T-helper 9 cell (primary cell): ENCODE results near the gene MYLK4.

Source experiments
- DNase-seq: peaks from one replicate; pipeline ENCODE4 v3.0.0-alpha.2; 2020

Gene MYLK4

DNA sequence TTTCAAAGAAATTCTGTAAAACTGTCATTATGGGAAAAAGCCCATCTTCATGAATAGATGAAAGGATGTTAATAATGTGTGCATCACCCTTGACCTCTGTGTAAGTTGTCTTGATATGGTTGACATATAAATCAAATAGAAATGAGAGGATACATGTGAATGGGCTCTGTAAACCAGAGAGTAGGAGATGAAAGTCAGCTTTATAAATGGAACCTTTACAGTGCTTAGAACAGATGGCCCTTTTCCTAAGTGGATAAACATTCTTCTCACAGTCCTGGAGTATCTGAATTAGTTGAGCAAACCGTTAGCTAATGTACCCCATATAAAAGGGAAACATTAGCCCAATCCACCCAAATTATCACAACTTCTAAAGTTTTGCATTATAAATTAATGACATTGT lies 57.5 kb downstream of the MYLK4 start:
- DNase-seq: no peak

DNA sequence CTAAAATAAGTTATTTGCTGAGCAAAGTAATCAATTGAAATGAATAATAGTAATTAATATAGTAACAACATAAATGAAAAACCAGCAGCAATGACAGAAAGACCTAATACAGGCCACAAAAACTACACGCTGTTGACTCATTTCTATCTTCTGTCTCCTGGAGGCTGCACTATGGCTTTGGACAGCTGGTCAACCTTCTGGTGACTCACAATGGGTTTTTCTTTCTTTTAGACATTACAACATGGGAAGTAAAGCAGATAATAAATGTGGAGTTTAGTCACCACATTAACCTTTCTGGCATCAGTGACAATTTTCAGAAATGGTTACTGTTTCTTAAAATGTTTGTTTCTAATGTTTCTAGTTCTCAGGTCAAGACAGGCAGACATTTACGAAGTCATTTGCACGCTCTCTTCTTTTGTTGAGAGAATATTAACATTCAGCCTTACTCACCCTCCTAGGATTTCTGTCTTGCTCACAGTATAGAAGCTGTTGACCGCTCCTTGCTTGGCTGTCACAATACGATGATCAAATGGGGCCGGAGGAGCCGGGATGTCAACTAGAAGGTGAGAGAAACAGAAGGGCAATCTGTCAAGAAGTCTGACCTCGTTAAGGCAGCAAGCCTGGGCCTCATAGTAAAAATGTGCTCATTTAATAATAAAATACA lies 62.2 kb downstream of the MYLK4 start:
- DNase-seq: no peak

DNA sequence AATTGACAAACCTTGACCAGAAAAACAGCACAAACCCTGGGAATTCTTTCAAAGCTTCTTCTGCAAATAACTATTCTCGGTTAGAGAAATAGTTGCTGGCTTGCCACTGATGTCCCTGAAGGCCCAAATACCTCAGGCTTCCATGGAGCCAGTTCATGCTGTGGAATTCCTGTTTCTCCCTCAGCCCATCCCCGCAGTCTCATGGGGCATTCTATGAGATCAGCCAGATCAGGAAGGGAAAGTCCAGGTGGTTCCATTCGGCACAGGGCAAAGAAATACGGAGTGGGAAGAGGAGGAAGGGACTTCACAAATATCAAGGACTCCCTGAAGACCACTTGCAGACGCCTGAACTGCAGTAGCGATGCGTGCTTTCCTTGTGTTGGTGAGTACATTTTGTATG lies 63.3 kb downstream of the MYLK4 start:
- DNase-seq: no peak

DNA sequence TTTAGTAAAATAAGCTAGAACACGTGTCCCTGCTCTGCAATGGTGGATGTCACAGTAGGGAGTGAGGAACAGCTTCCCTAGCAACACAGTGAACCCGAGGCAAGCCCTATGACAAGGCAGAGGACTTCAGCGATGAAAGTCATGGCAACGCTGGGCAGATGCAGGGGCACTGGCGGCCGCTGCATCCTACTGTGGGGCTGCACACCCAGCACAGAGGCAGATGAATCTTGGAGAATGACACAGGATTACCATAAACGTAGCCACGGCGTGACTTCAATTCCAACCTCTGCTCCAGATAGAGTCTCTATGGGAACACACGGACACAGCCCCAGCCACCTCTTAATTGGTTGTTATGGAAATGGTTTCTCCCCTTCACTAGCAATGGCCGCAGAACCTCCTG lies 64.2 kb downstream of the MYLK4 start:
- DNase-seq: no peak

DNA sequence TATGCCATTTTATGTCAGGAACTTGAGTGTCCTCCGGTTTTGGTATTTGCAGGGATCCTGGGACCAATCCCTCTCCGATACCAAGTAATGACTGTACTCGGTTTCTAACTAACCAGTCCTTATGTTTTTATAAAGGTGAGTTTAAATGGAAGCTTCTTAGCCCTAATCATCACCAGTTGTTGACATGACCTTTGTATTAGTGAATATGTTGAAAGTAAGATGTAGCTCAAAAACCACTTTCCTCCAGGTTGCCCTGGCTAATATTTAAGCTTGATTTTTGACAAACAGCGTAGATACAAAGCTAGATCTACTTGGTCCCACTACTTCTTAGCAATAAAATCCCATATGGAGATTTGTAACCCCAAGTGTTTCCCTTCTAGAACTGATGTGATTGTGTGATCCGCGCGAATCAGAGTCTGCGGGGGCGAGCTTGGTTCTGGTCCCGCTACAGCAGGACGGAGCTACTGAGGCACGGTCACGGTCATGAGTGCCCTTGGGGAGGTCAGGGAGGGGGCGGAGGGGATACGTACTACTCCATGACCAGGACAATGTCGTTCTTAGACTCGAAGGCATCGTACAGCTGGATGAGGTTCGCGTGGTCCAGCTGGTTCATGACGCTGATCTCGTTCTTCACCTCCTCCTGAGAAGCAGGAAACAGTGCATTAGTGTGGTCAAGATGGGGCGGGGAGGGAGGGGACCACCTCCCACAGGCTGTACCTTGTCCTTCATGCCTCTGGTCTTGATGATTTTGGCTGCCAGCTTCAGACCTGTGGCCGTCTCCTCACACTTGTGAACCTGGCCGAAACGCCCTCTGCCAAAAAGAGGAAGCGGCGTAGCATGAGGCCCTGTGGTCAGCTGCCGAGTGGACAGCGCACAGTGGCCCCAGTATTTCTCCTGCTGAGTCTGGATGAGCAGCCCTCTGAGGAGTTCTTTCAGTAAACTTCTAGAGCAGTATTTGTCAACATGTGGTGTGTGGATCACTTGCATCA lies 65.7 kb downstream of the MYLK4 start:
- no peak for DNase-seq

DNA sequence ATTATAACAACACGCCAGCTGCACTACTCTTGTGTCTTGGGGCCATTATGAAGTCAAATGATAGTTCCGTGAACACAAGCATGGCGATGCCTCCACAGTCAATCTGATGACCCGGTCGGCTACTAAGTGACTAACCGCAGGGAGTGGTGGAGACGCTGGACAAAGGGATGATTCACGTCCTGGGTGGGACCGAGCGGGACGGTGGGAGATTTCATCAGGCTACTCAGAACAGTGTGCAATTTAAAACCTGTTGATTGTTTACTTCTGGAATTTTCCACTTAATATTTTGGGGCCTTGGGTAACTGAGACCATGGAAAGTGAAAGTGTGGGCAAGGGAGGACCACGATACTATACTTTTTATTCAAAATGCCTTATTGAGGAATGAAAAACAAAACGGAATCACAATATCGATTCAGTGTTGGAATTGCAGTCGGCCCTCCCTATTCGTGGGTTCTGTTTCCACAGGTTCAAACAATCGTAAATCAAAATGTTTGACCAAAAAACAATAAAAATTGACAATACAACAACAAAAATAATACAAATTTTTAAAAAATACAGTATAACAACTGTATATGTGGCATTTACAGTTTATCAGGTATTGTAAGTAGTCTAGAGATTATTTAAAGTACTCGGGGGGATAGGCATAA lies 66.5 kb downstream of the MYLK4 start:
- no peak for DNase-seq

DNA sequence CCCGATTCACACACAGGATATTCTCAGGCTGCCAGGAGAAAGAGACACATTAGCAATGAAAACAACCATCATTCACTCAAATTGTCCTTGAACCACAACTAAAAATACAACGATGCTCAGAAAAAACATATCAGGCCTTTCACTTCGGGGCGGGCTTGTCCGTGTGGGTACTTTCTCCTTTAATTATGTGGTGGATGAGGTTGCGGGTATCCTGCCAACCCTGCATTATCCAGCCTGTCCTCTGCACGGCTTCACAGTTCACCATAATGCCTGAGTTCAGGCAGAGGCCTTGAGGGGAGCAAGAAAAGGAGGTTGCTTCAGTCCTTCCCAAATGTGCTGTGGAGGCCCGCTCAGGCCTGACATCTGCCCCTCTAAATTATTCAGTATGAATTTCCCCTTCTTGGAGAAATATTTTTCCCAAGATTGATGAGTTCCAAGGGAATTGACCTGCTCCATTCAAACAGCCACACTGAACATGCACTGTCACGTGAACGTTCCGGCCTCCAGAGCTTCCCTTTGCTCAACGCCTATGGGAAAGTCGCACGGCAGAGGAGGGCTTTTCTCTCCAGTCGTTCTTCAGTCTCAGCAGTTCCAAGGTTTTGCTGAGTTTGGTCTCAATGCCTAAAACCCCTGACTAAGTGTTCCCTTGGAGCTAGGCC lies 70.3 kb downstream of the MYLK4 start:
- DNase-seq: no peak

DNA sequence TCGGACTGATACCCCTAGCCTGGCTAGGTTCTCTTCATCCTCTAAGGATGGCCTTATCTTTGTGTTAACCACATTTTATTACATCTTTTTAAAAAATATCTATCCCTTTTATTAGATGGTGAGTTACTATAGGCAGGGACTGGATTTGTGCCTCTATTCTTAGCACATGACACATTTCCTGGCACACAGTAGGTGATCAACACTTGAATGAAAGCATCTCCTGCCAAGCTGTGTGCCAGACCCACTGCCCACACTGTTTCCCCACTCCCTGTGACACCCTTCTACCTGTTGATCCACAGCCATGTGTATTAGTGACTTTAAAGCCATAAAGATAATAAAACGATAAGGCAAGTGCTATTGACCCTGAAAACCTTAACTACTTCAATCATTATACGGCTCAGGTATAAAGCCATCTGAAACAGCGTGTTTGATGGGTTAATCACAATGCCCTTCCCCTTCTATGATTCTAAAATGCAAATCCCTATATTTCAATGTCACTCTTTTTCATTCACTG lies 73.6 kb downstream of the MYLK4 start:
- DNase-seq: no peak

DNA sequence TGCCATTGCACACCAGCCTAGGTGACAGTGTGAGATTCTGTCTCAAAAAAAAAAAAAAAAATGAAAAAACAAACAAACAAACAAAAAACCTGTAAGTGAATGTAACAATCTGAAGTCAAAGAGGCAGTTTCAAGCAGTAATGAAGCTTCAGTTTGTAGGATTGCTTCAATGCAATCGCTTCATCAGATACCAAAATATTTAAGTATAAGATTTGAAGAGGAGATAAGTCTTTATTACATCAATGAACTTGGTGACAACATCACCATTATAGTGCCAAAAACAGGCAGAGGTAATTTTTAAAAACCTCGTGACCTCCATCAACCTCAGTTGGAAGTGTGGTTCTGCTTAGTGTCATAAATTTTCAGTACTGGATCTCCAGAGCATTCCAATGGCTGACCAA lies 74.7 kb downstream of the MYLK4 start:
- DNase-seq: no peak

DNA sequence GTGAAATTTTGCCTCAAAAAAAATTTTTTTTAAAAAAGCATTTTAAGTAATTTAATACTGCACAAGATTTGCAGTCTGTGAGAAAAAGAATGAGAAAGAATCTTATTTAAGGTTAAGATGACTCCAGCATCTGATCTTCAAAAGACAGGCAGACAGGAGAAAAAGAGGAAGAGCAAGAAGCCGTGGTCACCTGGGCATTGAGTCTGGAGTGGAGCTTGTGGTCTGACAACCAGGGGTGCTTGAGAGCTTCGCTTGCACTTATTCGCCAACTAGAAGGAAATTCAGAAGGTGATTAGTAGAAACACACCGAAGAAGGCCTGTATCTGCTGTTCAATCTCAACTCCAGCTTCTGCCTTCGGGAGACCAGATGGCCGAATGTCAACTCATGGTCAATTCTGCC lies 75.9 kb downstream of the MYLK4 start:
- no peak for DNase-seq

DNA sequence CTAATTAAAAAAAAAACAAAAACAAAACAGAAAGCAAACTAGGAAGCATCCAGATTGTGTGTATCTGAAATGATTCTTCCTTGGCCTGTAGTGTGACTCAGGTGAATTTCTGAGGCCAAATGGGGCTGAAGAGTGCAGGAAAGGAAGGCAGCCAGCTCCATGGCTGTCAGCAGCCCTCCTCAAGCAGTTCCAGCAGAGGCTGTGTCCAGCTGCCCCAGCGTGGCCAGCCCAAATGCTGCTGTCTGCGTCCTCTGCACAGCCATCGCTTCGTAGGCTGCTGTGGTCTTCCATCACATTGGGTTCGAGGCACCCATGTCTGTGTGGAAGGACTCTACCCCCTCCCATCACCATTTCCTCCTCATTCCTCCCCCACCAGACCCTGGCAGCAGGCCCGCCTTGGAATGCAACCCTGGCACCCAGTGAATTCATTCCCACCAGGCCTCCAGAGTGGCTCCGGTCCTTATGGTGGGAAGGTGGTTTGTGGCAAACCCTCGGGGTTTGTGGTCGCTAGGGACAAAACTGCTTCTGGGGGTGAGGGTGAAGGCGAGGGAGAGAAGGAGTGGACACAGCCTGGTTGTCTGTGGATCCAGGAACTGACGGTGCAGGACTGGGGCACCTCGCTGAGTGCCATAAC lies 81.5 kb downstream of the MYLK4 start:
- no peak for DNase-seq

DNA sequence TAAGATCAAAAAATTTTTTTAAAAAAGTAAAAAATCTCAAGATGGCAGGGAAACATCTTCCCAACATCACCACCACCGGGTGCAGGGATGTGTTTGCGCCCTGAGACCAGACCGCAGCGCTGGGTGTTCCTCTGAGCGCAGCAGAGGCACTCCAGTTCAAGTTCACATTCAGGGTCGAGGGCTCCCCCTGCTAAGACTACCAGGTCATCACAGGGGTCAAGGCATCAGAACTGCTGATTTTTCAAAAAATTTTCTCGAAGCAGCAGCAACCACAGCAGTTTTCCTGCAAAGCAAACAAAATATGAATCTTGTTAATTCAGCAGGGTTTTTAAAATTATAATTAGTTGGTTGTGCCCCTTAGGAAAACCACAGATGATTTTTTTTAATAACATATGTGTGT lies 83.1 kb downstream of the MYLK4 start:
- DNase-seq: no peak

DNA sequence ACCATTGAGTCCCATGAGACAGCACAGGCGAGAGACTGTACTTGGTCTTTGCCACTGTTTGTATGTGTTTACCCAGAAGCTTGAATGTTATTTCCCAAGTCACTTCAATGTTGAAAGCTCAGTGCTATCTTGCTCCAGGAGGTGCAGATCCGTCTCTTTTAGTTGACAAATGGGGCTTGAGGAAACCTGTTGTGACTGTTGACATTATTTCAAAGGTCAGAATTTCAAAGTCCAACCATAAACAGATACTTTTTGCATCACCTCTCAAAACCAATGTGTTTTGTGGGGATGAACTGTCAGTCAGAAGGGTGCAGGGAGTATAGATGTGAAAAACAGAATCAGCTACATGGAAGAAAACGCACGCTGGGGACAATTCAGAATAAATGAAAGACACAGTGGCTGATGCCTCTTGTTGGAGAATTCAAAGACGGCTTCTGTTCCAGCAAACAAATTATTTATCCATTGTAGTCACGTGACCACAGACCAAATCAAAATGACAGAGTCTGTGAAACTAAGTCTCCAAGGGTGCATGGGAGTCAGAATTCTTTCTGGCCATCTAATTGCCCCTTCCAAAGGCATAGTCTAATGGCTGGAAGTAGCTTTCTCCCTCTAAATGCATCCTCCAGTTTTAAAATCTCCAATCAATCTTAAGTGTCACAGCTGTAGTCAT lies 83.7 kb downstream of the MYLK4 start:
- no peak for DNase-seq

DNA sequence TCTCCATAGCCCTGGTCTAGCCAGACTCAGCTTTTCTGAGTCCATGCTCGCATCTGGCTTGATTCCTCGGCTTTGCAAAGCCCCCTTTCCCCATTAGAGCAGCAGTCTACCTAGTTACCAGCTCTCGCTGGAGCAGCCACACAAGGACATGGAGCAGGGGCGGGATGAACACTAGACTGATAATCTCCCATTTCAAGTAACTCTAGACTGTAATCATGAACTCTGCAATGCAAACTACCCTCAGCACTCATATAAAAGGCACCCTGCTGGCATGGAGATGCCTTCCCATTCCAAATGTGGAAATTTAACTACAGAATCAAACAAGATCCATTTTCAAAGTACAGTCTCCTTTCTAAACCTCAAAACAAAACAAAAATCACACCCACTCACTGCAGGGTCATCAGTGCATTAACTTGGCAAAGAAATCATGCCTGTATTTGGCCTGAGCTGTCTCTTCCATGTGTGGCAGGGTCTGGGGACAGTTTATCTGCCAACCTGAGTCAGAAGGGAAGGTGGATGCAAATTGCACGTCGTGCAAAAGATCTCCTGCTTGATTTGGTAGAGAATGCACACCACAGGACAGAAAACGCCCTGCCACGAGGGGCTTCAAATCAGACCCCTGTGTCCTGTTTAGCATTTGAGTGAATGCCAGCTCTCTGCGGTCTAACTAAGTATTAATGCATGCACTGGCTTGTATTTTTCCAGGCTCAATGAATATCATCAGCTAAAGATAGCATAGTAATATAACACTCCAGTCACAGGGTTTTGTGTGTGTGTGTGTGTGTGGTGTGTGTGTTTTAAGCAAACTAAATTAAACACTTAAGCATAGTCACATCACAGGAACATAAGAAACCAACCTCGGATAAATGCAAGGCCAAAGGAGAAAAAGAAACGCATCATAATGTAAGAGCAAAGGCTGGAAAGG lies 85.3 kb downstream of the MYLK4 start:
- DNase-seq: no peak

DNA sequence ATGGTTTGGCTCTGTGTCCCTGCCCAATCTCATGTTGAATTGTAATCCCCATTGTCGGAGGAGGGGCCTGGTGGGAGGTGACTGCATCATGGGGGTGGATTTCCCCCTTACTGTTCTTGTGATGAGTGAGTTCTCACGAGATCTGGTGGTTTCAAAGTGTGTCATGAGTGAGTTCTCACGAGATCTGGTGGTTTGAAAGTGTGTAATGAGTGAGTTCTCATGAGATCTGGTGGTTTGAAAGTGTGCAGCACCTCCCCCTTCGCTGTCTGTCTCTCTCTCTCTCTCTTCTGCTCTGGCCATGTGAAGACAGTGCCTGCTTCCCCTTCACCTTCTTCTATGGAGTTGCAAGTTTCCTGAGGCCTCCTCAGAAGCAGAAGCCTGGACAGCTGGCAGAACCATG lies 87.6 kb downstream of the MYLK4 start:
- DNase-seq: no peak

DNA sequence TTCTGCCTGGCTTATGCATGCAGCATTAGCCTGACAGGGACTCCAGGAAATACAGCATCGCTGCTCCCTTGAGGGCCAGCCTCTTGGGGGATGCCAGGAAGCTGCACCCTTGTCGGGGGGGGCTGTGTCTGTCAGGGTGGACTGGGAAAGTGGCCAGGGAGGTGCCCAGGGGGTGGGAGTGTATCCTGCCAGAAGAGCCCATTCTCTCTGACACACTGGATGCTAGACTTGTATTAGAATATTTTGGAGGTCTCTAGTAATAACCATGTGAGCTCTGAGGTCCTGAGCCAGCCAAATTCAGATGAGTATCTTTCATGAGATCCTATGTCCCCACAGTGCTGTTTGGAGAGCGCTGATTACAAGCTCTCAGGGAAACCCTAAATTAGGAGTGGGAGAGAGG lies 89.1 kb downstream of the MYLK4 start:
- no peak for DNase-seq

DNA sequence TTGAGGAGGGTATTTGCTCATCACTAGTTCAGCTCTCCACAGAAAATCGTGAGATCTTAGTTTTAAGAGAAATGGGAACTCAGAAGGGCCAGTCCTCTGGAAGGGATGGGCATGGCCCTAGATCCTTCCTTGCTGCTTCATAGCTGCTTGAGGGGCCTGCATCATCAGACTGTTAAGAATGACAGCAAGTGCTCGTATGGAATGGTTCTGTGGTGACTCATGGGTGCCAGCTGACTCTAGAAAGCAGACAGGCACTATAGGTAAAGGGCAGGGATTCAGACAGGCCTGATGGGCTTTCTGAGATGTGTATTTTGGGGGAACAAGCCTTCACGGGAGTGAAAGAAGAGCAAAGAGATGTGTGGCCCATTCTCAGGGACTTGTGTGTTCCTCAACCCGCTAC lies 90.8 kb downstream of the MYLK4 start:
- no peak for DNase-seq

DNA sequence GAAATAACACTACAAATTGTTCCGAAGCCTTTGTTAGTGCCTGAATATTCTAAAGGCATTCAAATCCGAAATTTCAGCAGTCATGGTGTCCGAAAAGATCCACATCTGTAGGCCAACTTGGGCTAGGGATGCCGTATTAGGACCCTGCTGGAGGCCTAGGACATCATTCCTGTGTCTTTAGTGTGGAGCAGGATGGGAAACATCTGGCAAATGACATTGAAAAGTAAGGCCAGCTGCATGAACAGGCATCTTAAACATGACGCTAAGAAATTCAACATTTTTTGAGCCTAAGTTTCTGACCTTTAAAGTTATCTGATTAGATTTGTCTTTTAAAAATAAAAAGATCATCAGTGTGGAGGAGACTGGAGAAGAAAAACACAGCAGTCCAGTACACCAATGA lies 91.3 kb downstream of the MYLK4 start:
- no peak for DNase-seq

DNA sequence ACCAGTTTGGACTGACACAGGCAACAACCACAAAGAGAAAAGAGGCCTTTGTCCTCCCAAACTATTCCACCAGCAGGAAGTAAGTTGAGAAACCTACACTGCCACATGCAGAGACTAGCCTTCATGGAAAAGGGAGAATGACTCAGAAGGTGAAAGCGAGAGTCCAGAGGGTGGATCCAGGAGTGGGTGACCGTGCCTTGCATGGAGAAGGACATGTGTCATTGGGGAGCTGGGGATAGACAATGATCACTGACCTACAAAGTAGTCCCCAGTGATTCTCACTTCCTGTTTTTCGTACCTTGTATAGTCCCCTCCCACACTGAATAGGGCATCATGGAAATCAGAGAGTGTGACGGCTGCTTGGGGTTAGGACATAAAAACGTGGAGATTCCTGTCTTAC lies 91.9 kb downstream of the MYLK4 start:
- no peak for DNase-seq

DNA sequence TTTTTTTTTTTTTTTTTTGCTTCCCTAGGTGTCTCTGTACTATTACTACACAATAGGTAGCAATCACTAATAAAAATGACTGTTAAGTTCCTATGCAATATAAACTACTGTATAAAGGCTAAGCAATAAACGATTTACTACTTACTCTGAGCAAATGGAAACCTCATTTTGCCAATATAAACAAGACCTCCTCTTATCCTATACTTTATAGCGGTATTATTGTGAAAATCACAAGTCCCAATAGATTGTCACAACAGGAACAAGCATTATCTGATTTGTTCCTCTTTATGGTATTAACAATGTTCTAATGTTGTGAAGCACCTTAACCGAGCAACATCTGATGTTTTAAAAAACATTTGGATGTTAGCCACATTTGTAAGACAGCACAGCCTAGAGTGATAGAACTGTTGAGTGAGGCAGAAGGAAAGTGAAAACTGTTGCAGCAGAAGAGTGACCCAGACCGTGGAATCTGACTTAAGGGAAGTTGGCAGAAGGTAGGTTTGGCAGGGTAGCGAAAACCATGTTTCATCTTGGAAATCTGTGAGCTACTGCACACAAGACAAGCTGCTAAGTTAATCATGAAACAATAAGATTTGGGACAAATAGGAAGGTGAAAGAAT lies 94.2 kb downstream of the MYLK4 start:
- DNase-seq: no peak
